ENCODE measurements around the gene SPAG9.

The SPAG9 gene

GRCh38 chr17:50995668-50996067 is 125.0 kb downstream of the SPAG9 start:
- no peak for TF ChIP-seq CTCF (IDR thresholded peaks at IDR 0.05; ENCODE audit: low read depth, low read length, missing control alignments)
- no peak for DNase-seq (ENCODE audit: extremely low read depth, low read depth)
- no peak overlapping the region for H3K4me3 ChIP-seq (replicated peaks; ENCODE audit: low read depth, low read length)

- TF ChIP-seq CTCF (IDR thresholded peaks at IDR 0.05; ENCODE audit: low read depth, low read length, missing control alignments), result no peak
- DNase-seq (ENCODE audit: extremely low read depth, low read depth), result no peak
- no peak overlapping the region for H3K4me3 ChIP-seq (replicated peaks; ENCODE audit: low read depth, low read length)
Observed at GRCh38 chr17:50993544-50993943, 127.1 kb downstream of the SPAG9 start.

GRCh38 chr17:50989149-50989548 is 131.5 kb downstream of the SPAG9 start:
- no peak for DNase-seq (ENCODE audit: extremely low read depth, low read depth)
- no peak for TF ChIP-seq CTCF (IDR thresholded peaks at IDR 0.05; ENCODE audit: low read depth, low read length, missing control alignments)
- H3K4me3 ChIP-seq (replicated peaks; ENCODE audit: low read depth, low read length), result no peak overlapping the region

GRCh38 chr17:50988427-50988826 is 132.2 kb downstream of the SPAG9 start:
- TF ChIP-seq CTCF (IDR thresholded peaks at IDR 0.05; ENCODE audit: low read depth, low read length, missing control alignments), result no peak
- H3K4me3 ChIP-seq (replicated peaks; ENCODE audit: low read depth, low read length), result no peak overlapping the region

GRCh38 chr17:50986989-50987660 is 133.5 kb downstream of the SPAG9 start:
- H3K4me3 ChIP-seq (replicated peaks; ENCODE audit: low read depth, low read length), result no peak overlapping the region
- DNase-seq (ENCODE audit: extremely low read depth, low read depth), result peak; percentile 14
- no peak for TF ChIP-seq CTCF (IDR thresholded peaks at IDR 0.05; ENCODE audit: low read depth, low read length, missing control alignments)

More at GRCh38 chr17:50988427-50988826, 132.2 kb downstream of the SPAG9 start:
- no peak for DNase-seq (ENCODE audit: extremely low read depth, low read depth)

- DNase-seq (ENCODE audit: extremely low read depth, low read depth), result no peak
- no peak for TF ChIP-seq CTCF (IDR thresholded peaks at IDR 0.05; ENCODE audit: low read depth, low read length, missing control alignments)
- H3K4me3 ChIP-seq (replicated peaks; ENCODE audit: low read depth, low read length), result no peak overlapping the region
Observed at GRCh38 chr17:50981279-50981678, 139.4 kb downstream of the SPAG9 start.

GRCh38 chr17:50979524-50979927 is 141.1 kb downstream of the SPAG9 start:
- no peak for TF ChIP-seq CTCF (IDR thresholded peaks at IDR 0.05; ENCODE audit: low read depth, low read length, missing control alignments)
- H3K4me3 ChIP-seq (replicated peaks; ENCODE audit: low read depth, low read length), result no peak overlapping the region
- no peak for DNase-seq (ENCODE audit: extremely low read depth, low read depth)

Measured in HFF-Myc (cell line).